Esophagus (tissue), 2 donors: Measurements from ENCODE around the gene PTPRM. TPM values are rescaled to one million over a fixed set of nuclear protein-coding genes. Genes with fewer than 3 reads are reported as not detected.

Experiments
- H3K27ac ChIP-seq, 2 donors: one replicate each; pipeline ENCODE4 v1.5.1; 2013; ENCODE audit warnings: low read depth in 2 of 2, mild to moderate bottlenecking in 2 of 2, inconsistent platforms in 1 of 2, low read length in 1 of 2, moderate library complexity in 1 of 2
- H3K27me3 ChIP-seq, 2 donors: one replicate each; pipeline ENCODE4 v1.6.1; 2013; ENCODE audit warnings: low read length in 2 of 2, control low read depth in 1 of 2, mild to moderate bottlenecking in 1 of 2; ENCODE audit not compliant: insufficient read depth in 2 of 2, control insufficient read depth in 1 of 2
- H3K36me3 ChIP-seq, 2 donors: one replicate each; pipeline ENCODE4 v1.6.1; 2013; ENCODE audit warnings: low read length in 1 of 2; ENCODE audit not compliant: control insufficient read depth in 2 of 2, insufficient read depth in 2 of 2
- H3K4me1 ChIP-seq, 2 donors: one replicate each; pipeline ENCODE4 v1.6.1; 2013; ENCODE audit warnings: low read length in 1 of 2; ENCODE audit not compliant: control insufficient read depth in 2 of 2, insufficient read depth in 2 of 2
- H3K4me3 ChIP-seq, 2 donors: one replicate each; pipeline ENCODE4 v1.5.1; 2013; ENCODE audit warnings: low read length in 2 of 2, mild to moderate bottlenecking in 2 of 2, low read depth in 1 of 2, moderate library complexity in 1 of 2
- H3K9me3 ChIP-seq, 2 donors: one replicate each; pipeline ENCODE4 v1.6.1; 2013; ENCODE audit warnings: mild to moderate bottlenecking in 2 of 2, low read depth in 1 of 2, low read length in 1 of 2, moderate library complexity in 1 of 2; ENCODE audit not compliant: control insufficient read depth in 2 of 2, insufficient read depth in 1 of 2
- WGBS, 2 donors: extraction: QIAGEN DNeasy Blood & Tissue Kit; methylation state at CpG; one replicate each; pipeline ENCODE4 v1.1.7; 2013; 5-methylcytosine and 5-hydroxymethylcytosine counted together
- polyA plus RNA-seq, 2 donors: library from polyadenylated mRNA; stranded (reverse); fragments of 200-250 nt; gene quantifications; one replicate each; pipeline ENCODE4 v1.2.3, GENCODE V29; 2013
- donor health status: healthy with polysubstance abuse.
- donor health status: Bipolar disorder and iron deficiency.

The PTPRM gene
- polyA plus RNA-seq, 2 donors = 6.3 to 10.4 TPM

DNA sequence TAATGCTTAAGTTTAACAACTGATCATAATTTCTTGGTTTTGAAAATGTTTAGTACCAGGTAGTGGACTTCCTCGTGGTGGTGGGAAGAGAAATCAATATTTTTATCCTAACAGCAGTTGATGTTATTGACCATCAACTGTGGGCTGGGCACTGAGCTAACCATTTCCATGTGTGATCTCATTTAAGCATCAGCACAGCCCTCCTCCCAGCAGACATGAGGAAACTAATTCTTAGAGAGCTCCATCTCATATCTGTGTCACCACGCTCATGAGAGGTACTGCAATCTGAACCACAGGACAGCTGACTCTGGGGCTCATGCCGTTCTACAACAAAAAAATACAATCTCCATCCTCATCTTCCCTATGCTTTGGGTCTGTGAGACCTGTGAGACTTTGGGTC, 709.3 kb downstream of the PTPRM start:
- no peak overlapping the region for H3K4me3 ChIP-seq
- no peak overlapping the region for H3K27ac ChIP-seq
- no peaks in the 10 kb centered on the region for H3K4me1 ChIP-seq
- no peaks in the 10 kb centered on the region for H3K9me3 ChIP-seq
- H3K27me3 ChIP-seq = no peaks in the 10 kb centered on the region
- no peaks in the 10 kb centered on the region for H3K36me3 ChIP-seq
- 86% methylated on average over 3 of the region's 3 CpGs for WGBS, 2 donors

GRCh38 chr18:8277270-8277669, 710.2 kb downstream of the PTPRM start:
- Histone ChIP-seq H3K4me3 (no peak overlapping the region), H3K9me3 (no peaks in the 10 kb centered on the region), H3K27me3 (no peaks in the 10 kb centered on the region), H3K27ac (no peak overlapping the region), H3K36me3 (no peaks in the 10 kb centered on the region), H3K4me1 (no peaks in the 10 kb centered on the region)
- 53 to 82% methylated on average over 1 of the region's 1 CpG for WGBS, 2 donors

DNA sequence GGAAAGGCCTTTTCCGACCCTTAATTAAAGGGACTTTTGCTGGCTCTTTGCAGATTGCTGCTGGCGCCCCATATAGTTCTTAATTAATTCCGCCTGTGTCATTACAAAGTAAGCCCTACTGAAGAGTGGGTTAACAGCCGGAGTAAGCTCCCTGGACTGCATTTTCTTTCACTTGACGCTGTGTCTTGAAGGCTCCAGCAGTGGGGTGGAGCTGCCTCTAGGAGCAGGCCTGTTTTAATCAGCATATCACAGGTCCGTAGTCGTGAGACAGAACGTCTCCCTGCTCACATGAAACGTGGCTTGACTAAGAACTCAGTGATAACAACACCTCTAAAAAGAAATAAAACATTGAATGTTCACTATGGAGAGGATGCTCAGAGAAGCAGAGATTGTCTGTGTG, 712.2 kb downstream of the PTPRM start:
- H3K9me3 ChIP-seq = no peaks in the 10 kb centered on the region
- H3K4me1 ChIP-seq = no peaks in the 10 kb centered on the region
- H3K27me3 ChIP-seq = no peaks in the 10 kb centered on the region
- WGBS, 2 donors = 71 to 81% methylated on average over 9 of the region's 9 CpGs
- no peak overlapping the region for H3K4me3 ChIP-seq
- no peaks in the 10 kb centered on the region for H3K36me3 ChIP-seq
- no peak overlapping the region for H3K27ac ChIP-seq

GRCh38 chr18:8279781-8280330, 712.7 kb downstream of the PTPRM start:
- Histone ChIP-seq H3K4me1 (no peaks in the 10 kb centered on the region), H3K4me3 (no peak overlapping the region), H3K27me3 (no peaks in the 10 kb centered on the region), H3K36me3 (no peaks in the 10 kb centered on the region), H3K9me3 (no peaks in the 10 kb centered on the region), H3K27ac (no peak overlapping the region)
- WGBS, 2 donors = 74 to 93% methylated on average over 7 of the region's 7 CpGs

DNA sequence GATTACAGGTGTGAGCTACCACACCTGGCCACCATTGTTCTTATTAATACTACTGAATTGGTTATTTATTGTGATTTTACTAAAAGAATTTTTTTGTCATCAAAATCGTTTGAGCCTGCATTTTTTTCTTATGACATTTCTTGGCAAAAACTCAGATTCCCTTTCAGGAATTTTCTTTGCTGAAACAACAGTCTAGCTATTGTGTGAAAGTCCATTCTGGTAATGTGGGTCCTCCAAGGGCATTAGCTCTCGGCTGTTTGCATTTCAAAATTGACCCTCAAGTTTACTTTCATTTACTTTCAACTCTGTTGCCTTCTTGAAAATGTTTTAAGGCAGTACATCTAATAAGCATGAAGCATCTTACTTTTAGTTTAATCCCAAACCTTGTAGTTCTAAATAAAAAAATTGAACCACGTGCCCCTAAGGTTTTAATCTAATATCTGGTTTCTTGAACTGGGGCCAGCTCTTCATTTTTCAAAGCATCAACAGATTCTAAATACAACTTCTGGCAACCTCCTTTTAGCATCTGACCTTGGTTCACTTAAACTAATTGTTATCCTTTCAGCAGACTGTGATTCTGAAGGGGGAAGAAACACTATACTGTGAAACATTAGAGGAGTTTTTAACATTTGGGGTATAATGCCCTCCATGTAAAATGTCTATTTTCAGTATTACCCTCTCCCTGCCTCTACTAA, 716.9 kb downstream of the PTPRM start:
- Histone ChIP-seq H3K4me1 (no peaks in the 10 kb centered on the region), H3K9me3 (no peaks in the 10 kb centered on the region), H3K4me3 (no peak overlapping the region), H3K36me3 (no peaks in the 10 kb centered on the region), H3K27ac (no peak overlapping the region), H3K27me3 (no peaks in the 10 kb centered on the region)
- WGBS, 2 donors = 31 to 37% methylated on average over 3 of the region's 3 CpGs

GRCh38 chr18:8286303-8286702, 719.2 kb downstream of the PTPRM start:
- WGBS, 2 donors = 62 to 70% methylated on average over 2 of the region's 2 CpGs
- H3K4me3 ChIP-seq = no peak overlapping the region
- H3K27me3 ChIP-seq = no peaks in the 10 kb centered on the region
- H3K9me3 ChIP-seq = no peaks in the 10 kb centered on the region
- no peaks in the 10 kb centered on the region for H3K4me1 ChIP-seq
- H3K36me3 ChIP-seq = no peaks in the 10 kb centered on the region
- no peak overlapping the region for H3K27ac ChIP-seq

- no peaks in the 10 kb centered on the region for H3K27me3 ChIP-seq
- no peak overlapping the region for H3K27ac ChIP-seq
- no peaks in the 10 kb centered on the region for H3K36me3 ChIP-seq
- H3K4me3 ChIP-seq = no peak overlapping the region
- 88 to 93% methylated on average over 2 of the region's 2 CpGs for WGBS, 2 donors
- no peaks in the 10 kb centered on the region for H3K4me1 ChIP-seq
- H3K9me3 ChIP-seq = no peaks in the 10 kb centered on the region
Observed at GRCh38 chr18:8287196-8287885, 720.2 kb downstream of the PTPRM start.

GRCh38 chr18:8288472-8289195, 721.5 kb downstream of the PTPRM start:
- Histone ChIP-seq H3K27me3 (no peaks in the 10 kb centered on the region), H3K4me1 (no peaks in the 10 kb centered on the region), H3K4me3 (no peak overlapping the region), H3K36me3 (no peaks in the 10 kb centered on the region), H3K9me3 (no peaks in the 10 kb centered on the region), H3K27ac (no peak overlapping the region)
- WGBS, 2 donors = 85% methylated on average over 8 of the region's 8 CpGs

- H3K27ac ChIP-seq = no peak overlapping the region
- 66 to 71% methylated on average over 3 of the region's 3 CpGs for WGBS, 2 donors
- no peaks in the 10 kb centered on the region for H3K4me1 ChIP-seq
- no peaks in the 10 kb centered on the region for H3K27me3 ChIP-seq
- no peaks in the 10 kb centered on the region for H3K36me3 ChIP-seq
- no peaks in the 10 kb centered on the region for H3K9me3 ChIP-seq
- H3K4me3 ChIP-seq = no peak overlapping the region
Observed at GRCh38 chr18:8290435-8290834, 723.3 kb downstream of the PTPRM start.
